EL (cell line): ENCODE data around the gene RNF149.
"Not testable (repeated sequence)": the region's sequence is repeated elsewhere in the genome, so short reads cannot be mapped to it uniquely, and the experiment has no call there.

ENCODE experiments used
- DNase-seq: peaks from one replicate; pipeline ENCODE4 v3.0.0-alpha.2; 2016

RNF149 gene, protein sequence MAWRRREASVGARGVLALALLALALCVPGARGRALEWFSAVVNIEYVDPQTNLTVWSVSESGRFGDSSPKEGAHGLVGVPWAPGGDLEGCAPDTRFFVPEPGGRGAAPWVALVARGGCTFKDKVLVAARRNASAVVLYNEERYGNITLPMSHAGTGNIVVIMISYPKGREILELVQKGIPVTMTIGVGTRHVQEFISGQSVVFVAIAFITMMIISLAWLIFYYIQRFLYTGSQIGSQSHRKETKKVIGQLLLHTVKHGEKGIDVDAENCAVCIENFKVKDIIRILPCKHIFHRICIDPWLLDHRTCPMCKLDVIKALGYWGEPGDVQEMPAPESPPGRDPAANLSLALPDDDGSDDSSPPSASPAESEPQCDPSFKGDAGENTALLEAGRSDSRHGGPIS

DNA sequence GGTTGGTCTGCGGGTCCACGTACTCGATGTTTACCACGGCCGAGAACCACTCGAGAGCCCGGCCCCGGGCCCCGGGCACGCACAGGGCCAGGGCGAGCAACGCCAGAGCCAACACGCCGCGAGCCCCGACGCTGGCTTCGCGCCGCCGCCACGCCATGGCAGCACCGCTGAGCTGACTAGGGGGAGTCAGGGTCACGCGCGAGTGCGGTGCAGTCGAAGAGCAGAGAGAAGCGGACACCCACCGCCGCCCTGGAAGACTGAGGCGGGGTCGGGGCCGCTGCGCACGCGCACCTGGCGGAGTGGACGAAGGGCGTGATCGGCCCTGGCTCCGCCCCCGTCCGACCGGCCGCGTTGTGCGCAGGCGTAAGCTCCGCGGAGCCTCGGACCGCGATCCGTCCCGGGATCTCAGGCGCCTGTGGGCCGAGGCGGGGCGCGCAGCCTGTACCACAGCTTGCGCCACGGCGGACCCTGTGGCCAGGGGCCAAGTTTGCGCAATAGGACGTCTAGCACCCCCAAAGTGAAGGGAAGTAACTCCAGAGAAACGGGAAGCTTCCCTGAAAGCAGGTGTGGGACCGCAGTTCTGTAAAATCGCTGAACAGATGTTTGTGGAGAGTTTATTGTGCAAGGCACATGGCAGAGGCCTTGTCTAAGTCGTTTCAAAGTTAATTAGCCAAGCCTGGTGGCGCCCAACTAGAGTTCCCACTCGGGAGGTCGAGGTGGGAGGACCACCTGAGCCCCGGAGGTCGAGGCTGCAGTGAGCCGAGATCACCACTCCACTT is at the start of gene RNF149:
RNF149 (minus strand) TSS at position 270 of the 779 bp plus-strand sequence; CDS start at position 157, 113 bp downstream.
- peak; percentile 90 for DNase-seq

DNA sequence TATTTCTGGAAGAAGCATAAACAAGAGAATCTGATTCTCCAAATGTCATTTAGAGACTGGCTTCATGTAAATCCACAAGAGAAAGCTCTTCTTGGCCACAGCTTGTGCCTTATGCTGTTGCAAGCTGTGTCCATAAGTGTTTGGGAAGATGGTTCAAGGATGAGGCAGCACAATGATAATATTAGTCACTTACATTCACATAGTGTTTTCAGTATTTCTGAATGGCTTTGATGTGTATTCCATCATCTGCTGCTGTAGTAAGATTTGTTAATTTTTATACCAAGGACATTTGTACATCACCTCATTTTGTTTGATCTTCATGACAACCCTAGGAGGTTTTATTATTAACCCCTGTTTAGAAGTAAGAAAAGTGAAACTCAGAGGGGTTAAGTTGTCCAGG is 48.9 kb upstream of the RNF149 start:
- no peak for DNase-seq

DNA sequence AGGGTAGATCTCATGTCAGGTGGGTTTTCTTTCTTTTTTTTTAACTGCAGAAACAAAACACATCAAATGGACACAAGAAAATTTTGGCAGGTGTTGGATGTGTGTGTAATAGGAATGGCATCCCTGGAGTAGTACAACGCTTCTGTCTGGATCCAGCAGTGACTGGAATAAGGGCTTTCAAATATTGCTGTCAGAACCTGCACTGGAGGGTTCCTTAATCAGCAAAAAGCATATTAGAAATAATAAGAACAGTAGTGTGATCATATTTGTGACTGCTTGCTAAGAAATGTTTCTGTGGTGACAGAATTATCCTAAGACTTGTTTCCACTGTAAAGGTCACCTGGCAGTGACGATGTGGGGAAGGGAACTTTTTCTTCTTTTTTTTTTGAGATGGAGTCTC is 48.0 kb upstream of the RNF149 start:
- DNase-seq = peak; percentile 25

DNA sequence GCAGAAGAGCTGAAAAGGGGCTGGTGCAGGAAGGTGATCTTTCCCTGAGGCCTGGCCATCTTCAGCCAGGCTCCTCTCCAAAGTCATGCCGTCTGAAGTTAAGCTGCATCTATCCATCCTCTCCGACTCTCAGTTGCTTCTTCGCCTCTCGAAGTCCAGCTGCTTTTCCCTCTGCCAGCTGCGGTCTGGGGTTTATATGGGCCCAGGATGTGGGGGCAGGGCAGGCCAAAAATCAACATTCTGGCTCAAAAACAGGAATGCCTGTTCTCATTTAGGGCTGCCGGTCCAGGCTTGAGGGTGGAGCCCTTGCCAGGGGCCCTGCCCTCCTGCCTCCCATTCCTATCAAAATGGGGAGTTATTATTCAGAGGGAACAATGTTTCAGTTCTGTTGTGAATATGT is 47.6 kb upstream of the RNF149 start:
- no peak for DNase-seq

DNA sequence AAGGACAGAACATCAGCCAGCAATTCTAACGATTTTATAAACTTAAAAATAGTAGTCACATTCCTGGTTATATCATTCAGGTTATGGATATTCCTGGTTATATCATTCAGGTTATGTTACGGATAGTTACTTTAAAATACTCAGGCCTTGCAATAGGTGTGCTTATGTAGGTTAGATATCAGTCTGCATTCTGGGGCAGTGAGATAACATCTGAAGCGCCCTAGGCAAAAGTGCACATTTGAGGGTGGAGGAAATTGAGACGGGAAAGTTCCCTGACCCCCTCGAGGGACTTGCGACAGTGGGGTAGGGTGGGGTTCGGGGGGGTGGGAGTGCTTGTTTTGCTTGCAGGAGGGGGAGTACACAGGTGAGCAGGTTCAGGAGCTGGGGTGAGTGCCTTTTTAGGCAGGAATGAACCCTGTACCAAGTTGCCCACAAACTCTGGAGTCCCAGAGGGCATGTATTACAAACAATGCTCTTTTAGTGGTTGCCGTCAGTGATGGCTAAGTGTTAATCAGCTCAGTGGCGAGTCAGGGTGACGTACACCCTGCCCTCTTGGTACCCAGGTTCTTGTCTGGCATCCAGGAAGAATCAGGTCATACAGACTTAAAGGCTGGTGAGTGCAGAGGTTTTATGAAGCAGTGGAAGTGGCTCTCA is 47.0 kb upstream of the RNF149 start:
- no peak for DNase-seq

DNA sequence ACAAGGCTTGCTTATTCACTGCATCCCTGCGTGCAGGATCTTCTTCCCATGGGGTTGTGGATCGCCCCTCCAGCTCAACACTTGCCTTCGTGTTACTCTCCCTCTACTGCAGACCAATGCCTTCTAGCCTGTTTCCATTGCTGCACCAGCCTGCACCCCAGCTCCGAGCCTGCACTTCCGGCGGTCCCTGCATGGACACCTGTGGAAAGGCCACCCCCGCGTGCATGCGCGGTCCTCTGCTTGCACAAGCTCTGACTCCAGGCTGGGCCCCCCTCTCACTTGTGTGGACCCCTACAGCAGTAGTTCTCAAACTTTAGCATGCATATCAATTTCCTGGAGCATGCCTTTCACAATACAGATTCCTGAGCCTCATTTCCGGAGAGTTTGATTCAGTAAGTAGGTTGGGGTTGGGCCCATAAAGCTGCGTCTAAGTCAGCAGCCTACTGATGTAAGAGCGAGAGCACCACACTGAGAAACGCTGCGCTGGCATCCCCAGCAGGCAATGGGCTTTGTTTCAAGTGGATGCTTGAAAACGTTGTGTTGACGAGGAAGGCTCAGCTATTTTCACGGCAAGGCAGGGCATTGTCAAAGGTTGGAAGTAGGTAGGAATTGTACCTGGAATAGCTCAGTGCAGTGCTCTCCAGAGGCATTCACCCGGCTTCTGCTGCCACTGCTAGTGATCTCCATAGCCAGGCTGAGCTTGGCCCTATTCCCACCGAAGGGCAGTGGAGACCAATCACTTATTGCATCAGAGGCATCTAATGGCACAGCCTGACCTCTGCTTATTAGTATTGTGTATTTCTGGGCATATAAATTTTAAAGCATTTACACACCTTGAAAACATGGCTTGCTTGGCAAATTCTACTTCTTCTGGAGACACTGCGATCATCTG is 46.2 kb upstream of the RNF149 start:
- DNase-seq = no peak

DNA sequence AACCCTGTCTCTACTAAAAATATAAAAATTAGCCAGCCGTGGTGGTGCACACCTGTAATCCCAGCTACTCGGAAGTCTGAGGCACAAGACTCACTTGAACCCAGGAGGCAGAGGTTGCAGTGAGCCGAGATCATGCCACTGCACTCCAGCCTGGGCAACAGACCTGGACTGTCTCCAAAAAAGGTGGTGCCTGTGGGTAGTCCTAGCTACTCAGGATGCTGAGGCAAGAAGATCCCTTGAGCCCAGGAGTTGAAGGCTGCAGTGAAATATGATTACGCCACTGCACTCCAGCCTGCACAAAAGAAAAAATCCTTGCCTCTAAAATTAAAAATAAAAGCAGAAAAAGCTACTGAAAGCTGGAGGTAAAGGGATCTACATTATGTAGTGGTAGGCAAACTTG is 44.1 kb upstream of the RNF149 start:
- DNase-seq = not testable (repeated sequence)

DNA sequence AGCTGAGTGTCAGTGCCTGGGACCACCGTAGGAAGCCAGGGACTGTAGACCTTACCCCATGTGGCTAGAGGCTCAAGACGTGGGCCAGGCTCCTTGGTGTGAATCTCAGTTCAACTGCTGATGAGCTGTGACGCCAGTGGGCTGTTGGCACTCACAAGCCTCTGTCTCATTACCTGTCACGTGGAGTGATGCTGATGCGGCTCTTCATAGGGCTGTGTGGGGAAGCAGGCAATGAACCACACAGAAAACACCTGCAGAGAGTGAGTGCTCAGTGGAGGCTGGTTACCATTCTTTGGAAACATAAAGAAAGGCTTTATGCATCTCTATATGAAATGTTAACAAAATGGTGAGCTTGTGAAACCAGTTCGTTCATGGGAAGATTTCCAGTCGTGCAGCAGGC is 42.7 kb upstream of the RNF149 start:
- DNase-seq = no peak

DNA sequence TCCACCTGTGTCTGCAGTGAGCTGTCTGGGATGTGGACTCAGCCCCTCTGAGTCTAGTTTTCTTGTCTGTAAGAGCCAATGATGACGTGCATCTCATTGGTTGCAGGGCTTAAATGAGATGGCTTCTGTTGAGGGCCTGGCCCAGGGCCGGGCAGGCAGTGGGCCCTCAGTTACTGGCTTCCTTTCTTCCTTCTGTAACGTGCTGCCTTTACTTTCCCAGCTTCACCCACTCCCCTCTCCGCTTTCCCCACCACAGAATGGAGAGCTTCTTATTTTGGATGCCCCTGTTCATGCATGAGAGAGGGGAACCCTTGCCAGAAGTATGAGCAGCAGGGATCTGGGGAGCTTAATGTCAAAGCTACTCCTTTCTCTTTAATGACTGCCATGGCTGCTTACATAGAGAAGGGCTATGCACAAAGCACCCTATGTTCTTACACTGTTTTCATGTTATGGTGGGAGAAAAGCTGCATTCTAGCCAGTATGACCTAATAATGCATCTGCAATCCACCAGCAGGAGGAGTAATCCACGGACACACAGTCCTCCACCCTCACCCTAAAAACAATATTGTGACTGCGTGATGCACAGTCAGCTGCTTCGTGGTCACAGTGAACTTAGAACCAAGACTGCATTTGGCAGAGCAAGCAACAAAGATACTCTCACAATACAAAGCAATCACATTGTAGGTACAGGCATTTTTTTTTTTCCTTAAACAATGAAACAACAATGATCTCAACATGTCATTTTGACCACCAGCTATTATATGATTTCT is 41.6 kb upstream of the RNF149 start:
- peak; percentile 13 for DNase-seq

DNA sequence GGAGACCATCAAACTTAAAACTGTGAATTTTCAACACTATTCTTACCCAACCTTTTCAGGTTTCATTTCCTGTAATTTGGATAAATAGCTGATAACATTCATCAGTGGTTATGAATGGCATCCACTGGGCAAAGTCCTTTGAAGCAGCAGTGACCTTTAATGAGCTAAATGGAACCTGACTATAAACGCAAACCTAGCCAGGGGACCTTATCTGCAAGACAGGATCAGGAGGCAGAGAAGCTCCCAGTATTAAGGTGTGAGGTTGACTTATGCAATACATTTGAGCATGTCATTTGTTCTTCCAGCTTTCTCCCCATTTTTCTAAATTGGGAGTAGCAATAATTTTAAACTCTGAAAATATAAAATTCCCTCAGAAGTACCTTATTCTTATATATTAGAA is 40.4 kb upstream of the RNF149 start:
- DNase-seq = no peak

DNA sequence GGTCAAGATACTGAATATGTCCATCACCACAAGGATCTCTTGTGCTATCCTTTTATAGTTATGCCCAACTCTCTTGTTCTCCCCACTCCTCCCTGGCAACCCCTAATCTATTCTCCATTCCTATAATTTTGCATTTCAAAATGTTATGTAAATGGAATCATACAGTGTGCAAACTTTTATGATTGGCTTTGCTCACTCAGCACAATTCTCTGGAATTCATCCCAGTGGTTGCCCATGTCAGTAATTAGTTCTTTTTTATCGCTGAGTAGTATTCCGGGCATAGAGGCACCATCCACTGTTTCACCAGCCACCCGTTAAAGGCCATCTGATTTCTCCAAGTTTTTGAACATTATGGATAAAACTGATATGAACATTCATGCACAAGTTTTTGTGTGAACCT is 38.4 kb upstream of the RNF149 start:
- DNase-seq = no peak

DNA sequence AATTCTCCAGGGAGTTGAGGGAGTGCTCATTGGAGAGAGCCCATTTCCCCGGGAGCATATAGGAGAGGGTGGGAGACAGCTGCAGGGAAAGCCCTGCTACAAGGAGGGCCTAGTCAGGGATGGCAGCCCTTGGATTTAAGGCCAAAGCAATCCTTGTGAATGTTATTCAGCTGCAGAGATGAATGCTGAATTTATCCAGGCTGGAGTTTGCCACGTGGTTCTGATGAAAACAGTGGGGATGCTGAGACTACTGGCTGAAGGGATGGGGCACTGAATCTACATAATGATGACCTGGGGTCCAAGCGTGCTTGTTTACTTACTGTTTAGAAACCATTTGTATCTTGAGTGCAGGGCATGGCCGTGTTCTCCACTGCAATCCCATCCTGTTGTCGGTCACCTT is 35.6 kb upstream of the RNF149 start:
- no peak for DNase-seq

DNA sequence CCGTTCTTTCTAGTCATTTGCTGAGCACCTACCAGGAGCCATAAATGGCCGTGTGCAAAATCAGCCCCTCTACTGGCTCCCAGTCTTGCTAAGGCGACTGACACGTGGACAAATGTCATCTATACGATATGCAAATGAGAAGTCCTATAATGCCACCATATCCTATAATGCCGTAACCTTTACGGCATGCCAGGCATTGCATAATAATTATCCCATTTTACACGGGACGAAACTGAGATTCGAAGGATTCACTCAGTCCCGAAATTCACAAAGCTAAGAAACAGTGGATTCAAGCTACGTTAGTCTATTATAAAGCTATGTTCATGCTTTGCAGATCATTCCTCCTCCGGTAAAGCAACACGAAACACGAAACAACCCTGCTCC is 34.1 kb upstream of the RNF149 start:
- no peak for DNase-seq

DNA sequence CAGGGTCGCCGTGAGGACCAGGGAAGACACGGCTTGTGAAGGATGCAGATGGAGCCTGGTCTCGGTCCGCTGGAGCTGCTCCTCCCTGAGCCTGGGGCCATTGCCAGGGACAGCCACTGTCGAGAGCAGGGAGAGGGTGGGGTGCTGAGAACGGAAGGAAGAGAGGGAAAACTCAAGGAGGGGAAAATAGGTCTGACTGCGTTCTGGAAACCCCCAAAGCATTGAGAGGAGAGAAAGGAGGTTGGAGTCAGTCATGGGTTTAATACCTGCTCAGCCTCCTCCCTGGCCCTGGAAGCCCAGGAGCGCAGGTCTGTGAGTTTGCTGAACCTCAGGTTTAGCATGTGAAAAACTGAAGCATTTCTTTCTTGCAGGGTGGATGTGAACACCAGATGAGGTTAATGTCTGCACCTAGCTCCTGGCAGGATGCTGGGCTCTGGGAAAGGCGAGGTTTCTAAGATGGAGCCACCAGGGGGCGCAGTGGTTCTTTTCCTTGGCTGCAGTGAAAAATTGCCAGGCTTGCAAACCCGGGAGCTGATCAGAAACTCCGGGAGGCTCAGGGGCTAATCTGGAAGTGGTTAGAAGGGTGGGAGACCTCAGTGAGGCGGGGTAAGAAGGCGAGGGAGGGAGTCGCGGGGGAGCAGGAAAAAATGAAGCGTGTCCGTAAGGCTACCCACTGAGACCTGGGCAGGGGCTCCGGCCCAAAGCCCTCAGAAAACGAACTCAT is 33.6 kb upstream of the RNF149 start:
- peak; percentile 72 for DNase-seq

DNA sequence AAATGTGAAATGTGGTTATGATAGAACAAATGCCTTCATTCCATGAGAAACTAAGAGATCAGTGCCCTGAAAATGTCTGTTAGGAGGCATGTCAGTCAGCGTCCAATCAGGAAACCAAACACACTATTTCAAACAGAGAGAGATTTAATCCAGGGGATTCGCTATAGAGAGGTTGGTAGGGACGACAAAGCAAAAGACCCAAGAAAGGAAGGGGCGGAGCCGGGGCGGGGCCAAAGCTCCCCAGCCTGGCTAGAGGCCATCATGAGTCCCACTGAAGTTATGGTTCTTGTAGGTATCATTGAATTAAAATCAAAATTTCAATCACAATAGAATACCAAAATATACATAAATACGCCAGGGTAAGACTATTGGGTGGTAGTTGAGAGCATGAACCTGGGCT is 32.9 kb upstream of the RNF149 start:
- no peak for DNase-seq

DNA sequence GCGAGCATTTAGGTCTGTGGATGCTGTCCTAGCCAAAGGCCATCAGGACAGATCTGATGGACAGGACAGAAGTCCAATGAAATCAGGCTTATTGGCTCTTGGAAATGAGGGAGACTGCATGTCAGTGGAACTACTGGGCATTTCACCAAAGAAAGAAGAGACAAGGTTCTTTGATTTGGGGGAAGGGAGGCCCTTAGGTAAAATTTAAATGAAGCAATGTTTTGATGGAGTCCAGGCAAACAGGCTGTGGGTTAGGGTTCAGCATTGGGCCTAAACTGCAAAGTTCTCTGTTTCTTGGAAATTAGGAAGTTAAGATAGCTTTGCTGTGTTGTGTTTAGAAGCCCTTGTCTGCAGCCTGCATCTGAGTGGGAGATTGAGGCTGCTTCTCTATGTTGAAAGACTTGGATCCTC is 31.6 kb upstream of the RNF149 start:
- no peak for DNase-seq

DNA sequence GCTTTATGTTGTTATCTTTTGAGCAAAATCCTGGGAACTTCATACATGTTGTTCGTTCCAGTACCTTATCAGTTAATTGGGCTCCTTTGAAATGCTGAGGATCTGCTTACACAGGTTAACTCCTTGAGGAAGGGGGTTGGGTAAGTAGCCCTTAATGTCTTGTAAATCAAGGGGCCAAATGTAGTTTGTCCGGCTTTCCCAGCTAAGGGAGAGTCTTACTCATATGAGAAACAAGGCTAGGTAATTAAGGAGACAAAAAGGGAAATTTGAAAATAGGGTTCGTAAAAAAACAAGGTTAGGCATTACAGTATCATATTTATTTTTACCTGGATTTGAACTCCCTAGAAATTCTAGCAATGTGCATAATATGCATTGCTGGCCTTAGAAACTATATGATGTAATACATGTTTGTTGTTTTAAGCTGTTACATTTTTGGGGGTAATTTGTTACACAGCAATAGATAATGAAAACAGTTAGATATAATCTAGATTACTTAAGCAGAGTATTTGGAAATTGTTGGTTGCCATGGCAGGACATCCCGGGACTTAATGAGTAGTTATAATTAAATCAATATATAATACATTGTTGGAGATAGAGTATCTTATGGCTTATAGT is 30.9 kb upstream of the RNF149 start:
- DNase-seq = no peak

DNA sequence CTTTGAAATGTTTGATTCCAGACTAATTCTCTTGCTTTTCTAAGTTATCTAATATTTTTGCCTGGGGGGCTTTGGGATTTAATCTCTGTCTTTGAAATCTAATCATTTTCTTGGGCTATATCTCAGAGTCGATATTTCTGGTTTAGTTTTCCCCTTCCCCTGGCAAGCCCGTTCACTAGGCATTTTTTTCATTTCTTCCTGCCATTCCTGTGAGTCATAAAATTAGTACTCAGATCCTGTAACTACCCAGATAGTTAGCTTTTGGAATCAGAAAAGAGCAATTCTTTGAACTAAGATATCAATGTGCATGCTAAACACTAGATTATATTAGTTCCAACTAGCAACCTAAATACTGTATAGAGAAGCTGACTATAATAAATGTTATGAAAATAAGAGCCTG is 29.4 kb upstream of the RNF149 start:
- DNase-seq = peak; percentile 57

DNA sequence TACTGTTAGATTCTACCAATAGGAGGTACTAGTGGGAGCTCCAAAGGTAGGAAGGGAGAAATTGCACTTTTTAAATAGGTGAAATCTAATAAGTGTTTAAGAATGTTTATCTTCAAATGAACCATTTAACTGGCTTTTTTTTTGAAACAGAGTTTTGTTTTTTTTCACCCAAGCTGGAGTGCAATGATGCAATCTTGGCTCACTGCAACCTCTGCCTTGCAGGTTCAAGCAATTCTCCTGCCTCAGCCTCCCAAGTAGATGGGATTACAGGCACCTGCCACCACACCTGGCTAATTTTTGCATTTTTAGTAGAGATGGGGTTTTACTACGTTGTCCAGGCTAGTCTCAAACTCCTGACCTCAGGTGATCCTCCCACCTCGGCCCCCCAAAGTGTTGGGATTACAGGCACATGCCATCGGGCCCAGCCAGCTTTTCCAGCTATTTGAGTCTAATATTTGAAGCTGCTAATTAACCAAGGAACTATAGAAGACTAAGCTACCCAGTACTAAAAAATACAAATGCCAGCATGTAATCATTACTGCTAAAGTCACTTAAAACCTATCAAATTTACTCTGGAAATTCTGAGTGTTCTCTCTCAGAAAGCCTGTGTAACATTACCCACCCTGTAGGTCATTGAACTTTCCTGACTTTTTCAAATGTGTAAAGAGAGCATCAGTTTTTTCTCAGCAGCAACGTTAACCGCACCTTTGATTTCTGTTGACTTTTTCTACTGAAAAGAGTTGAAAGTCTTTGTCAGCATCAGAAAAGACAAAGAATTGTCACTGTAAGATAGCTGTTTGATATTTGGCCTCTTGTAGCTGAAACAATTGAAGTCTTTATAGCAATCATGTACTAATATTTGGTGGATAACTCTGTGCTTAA is 24.6 kb upstream of the RNF149 start:
- DNase-seq = no peak

DNA sequence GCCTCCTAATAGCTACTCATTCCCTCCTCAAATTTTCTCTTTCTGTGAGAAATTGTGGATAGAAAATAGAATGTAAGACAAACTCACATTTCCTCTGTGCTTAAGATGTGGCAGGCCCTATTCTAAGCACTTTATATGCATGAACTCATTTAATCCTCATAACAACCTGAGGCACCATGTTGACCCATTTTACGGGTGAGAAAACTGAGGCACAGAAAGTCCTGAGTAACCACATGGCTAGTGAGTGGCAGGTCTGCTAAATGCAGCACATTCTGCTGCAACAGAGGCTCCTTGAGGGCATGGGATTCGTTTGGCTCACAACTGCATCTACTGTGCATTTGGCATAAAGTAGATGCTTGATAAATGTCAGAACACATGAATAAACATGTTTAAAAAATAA is 22.7 kb upstream of the RNF149 start:
- DNase-seq = no peak
